Measurements from ENCODE around the gene OR4D2. TPM values are rescaled to one million over a fixed set of nuclear protein-coding genes. Genes with fewer than 3 reads are reported as not detected.
A peak's percentile ranks its signal among the peaks of the same experiment; 100 is the strongest.

OR4D2 gene
- polyA plus RNA-seq, 1 of the 3 experiments (the other 2 are of a cell fraction): not detected

DNA sequence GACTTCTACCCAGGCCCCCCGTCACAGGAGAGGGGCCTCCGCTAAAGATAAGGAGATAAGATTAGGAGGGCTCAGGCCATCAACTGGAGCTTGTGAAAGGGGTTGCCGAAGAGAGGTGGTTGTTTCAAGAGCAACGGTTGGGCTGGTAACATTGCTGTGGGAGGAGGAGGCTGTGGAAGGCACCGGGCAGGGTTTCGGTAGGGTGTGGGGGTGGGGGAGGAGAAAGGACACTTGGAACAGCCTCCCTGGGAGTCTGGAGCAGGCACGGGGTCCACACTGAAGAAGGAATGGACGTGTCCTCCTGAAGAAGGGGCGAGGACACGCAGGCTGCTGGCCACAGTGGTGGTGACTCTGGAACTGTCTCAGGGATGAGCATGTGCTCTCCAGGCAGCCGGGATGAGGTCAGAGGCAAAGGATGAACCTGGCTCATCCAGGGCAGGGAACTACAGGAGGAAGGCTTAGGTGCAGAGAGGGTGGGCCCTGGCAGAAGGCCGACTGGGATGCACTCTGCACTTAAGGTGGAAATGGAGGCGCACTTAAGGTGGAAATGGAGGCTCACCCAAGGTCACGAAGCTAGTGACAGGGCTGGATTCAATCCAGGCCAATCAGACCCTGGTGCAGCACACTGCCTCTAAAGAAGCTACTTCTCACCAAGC is 24.6 kb downstream of the OR4D2 start:
- TF ChIP-seq GATA2 (CRISPR knock-in tag; IDR thresholded peaks at IDR 0.05) (no peak), EP300 (IDR thresholded peaks at IDR 0.05; ENCODE audit: borderline replicate concordance in 1 of 2, low read depth in 1 of 2, low read length in 1 of 2) (no peak), CHD2 (IDR thresholded peaks at IDR 0.05; ENCODE audit: low read length, partially characterized antibody) (no peak), TAF1 (IDR thresholded peaks at IDR 0.05; ENCODE audit: borderline replicate concordance, low read depth, low read length) (no peak), RCOR1 (IDR thresholded peaks at IDR 0.05; ENCODE audit: low read length) (no peak), FOXJ3 (CRISPR knock-in tag; IDR thresholded peaks at IDR 0.05) (no peak), RXRA (IDR thresholded peaks at IDR 0.05; ENCODE audit: borderline replicate concordance, low read depth) (no peak), RFX5 (IDR thresholded peaks at IDR 0.05; ENCODE audit: low read length) (no peak), TEAD4 (IDR thresholded peaks at IDR 0.05; ENCODE audit: borderline replicate concordance, insufficient read depth) (no peak), YY1 (IDR thresholded peaks at IDR 0.05; ENCODE audit: low read depth) (no peak), FOSL2 (IDR thresholded peaks at IDR 0.05; ENCODE audit: borderline replicate concordance, low read depth) (no peak)
- TF ChIP-seq, protein P1, sequence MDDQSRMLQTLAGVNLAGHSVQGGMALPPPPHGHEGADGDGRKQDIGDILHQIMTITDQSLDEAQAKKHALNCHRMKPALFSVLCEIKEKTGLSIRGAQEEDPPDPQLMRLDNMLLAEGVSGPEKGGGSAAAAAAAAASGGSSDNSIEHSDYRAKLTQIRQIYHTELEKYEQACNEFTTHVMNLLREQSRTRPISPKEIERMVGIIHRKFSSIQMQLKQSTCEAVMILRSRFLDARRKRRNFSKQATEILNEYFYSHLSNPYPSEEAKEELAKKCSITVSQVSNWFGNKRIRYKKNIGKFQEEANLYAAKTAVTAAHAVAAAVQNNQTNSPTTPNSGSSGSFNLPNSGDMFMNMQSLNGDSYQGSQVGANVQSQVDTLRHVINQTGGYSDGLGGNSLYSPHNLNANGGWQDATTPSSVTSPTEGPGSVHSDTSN (IDR thresholded peaks at IDR 0.05): no peak
- TF ChIP-seq, protein P2, sequence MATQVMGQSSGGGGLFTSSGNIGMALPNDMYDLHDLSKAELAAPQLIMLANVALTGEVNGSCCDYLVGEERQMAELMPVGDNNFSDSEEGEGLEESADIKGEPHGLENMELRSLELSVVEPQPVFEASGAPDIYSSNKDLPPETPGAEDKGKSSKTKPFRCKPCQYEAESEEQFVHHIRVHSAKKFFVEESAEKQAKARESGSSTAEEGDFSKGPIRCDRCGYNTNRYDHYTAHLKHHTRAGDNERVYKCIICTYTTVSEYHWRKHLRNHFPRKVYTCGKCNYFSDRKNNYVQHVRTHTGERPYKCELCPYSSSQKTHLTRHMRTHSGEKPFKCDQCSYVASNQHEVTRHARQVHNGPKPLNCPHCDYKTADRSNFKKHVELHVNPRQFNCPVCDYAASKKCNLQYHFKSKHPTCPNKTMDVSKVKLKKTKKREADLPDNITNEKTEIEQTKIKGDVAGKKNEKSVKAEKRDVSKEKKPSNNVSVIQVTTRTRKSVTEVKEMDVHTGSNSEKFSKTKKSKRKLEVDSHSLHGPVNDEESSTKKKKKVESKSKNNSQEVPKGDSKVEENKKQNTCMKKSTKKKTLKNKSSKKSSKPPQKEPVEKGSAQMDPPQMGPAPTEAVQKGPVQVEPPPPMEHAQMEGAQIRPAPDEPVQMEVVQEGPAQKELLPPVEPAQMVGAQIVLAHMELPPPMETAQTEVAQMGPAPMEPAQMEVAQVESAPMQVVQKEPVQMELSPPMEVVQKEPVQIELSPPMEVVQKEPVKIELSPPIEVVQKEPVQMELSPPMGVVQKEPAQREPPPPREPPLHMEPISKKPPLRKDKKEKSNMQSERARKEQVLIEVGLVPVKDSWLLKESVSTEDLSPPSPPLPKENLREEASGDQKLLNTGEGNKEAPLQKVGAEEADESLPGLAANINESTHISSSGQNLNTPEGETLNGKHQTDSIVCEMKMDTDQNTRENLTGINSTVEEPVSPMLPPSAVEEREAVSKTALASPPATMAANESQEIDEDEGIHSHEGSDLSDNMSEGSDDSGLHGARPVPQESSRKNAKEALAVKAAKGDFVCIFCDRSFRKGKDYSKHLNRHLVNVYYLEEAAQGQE (IDR thresholded peaks at IDR 0.05; ENCODE audit: low read depth, low read length): no peak
- TF ChIP-seq, protein P3, sequence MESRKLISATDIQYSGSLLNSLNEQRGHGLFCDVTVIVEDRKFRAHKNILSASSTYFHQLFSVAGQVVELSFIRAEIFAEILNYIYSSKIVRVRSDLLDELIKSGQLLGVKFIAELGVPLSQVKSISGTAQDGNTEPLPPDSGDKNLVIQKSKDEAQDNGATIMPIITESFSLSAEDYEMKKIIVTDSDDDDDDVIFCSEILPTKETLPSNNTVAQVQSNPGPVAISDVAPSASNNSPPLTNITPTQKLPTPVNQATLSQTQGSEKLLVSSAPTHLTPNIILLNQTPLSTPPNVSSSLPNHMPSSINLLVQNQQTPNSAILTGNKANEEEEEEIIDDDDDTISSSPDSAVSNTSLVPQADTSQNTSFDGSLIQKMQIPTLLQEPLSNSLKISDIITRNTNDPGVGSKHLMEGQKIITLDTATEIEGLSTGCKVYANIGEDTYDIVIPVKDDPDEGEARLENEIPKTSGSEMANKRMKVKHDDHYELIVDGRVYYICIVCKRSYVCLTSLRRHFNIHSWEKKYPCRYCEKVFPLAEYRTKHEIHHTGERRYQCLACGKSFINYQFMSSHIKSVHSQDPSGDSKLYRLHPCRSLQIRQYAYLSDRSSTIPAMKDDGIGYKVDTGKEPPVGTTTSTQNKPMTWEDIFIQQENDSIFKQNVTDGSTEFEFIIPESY (IDR thresholded peaks at IDR 0.05; ENCODE audit: borderline replicate concordance, low read depth): no peak
- Histone ChIP-seq H3K36me3 (replicated peaks in 1 of 2; ENCODE audit: control insufficient read depth in 1 of 2, insufficient read depth in 2 of 2, low read length in 1 of 2) (no peaks in the 10 kb centered on the region), H3F3A (replicated peaks; ENCODE audit: insufficient read depth) (no peaks in the 10 kb centered on the region), H3K9me3 (no peaks in the 10 kb centered on the region), H3K9me2 (no peaks in the 10 kb centered on the region), H3K4me2 (no peak overlapping the region), H2AFZ (ENCODE audit: low read depth) (no peak overlapping the region), H3K4me3 (ENCODE audit: low read depth in 2 of 2, low read length in 1 of 2) (no peak overlapping the region), H3K27me3 (ENCODE audit: insufficient read depth) (peaks cover 38% of the 10 kb centered on the region; the same call in 1 of the 2 replicates), H4K20me1 (ENCODE audit: insufficient read depth) (no peaks in the 10 kb centered on the region), H3K9ac (no peak overlapping the region), H3K4me1 (ENCODE audit: control insufficient read depth in 1 of 2, insufficient read depth in 2 of 2, low read depth in 1 of 2, low read length in 1 of 2) (no peaks in the 10 kb centered on the region; a peak in 1 of 4 replicates), H3K27ac (ENCODE audit: low read depth in 2 of 2, low read length in 1 of 2) (no peak overlapping the region), H3K79me2 (ENCODE audit: insufficient read depth) (no peaks in the 10 kb centered on the region)
- 18% methylated on average over 14 of the region's 14 CpGs for WGBS (ENCODE audit: low lambda C conversion rate)
- ChIA-PET POLR2A (interaction anchor here (1.3 kb wide), 1 partner anchor 10 kb away, joined by 3 read pairs; no protein-coding TSS in a partner anchor), CTCF (interaction anchor here (0.9 to 4.4 kb wide), 3 partner anchors 9 to 113 kb away, joined by 3 to 22 read pairs (median 8); no protein-coding TSS in a partner anchor)
- DNase-seq: peak; percentile 20
